ENCODE data around the gene GEN1. TPM values are rescaled to one million over a fixed set of nuclear protein-coding genes. Genes with fewer than 3 reads are reported as not detected.

Gene GEN1
- polyA plus RNA-seq, 1 experiment = 7.5 TPM

- POLR2A ChIA-PET = no interaction called here
- H3K9me3 ChIP-seq (ENCODE audit: control insufficient read depth, insufficient read depth, low read length) = no peaks in the 10 kb centered on the region; the same call in 1 of the 2 replicates
- DNase-seq (ENCODE audit: low read depth, low spot score) = no peak
- CTCF ChIA-PET = interaction anchor here (1.5 kb wide), 1 partner anchor 107 kb away, joined by 4 read pairs; no protein-coding TSS in a partner anchor
- H3K27ac ChIP-seq (ENCODE audit: low read depth, low read length) = no peak overlapping the region
- peaks cover 18% of the 10 kb centered on the region for H3K27me3 ChIP-seq (ENCODE audit: control insufficient read depth, insufficient read depth, low read length)
- no peak overlapping the region for H3K4me3 ChIP-seq (ENCODE audit: low read depth, low read length)
- no peak for TF ChIP-seq CTCF (IDR thresholded peaks at IDR 0.05; ENCODE audit: low read depth, low read length)
Measured at GRCh38 chr2:17827316-17827715, 73.4 kb downstream of the GEN1 start.

- Histone ChIP-seq H3K9me3 (ENCODE audit: control insufficient read depth, insufficient read depth, low read length) (no peaks in the 10 kb centered on the region; the same call in 1 of the 2 replicates), H3K27me3 (ENCODE audit: control insufficient read depth, insufficient read depth, low read length) (peaks cover 18% of the 10 kb centered on the region), H3K4me3 (ENCODE audit: low read depth, low read length) (no peak overlapping the region), H3K27ac (ENCODE audit: low read depth, low read length) (no peak overlapping the region)
- no peak for TF ChIP-seq CTCF (IDR thresholded peaks at IDR 0.05; ENCODE audit: low read depth, low read length)
- CTCF ChIA-PET = interaction anchor here (1.5 kb wide), 1 partner anchor 108 kb away, joined by 4 read pairs; no protein-coding TSS in a partner anchor
- DNase-seq (ENCODE audit: low read depth, low spot score) = no peak
- POLR2A ChIA-PET = no interaction called here
Measured at GRCh38 chr2:17827785-17828184, 73.8 kb downstream of the GEN1 start.

GRCh38 chr2:17830053-17831034, 76.4 kb downstream of the GEN1 start:
- peak; percentile 83 for TF ChIP-seq CTCF (IDR thresholded peaks at IDR 0.05; ENCODE audit: low read depth, low read length)
- ChIA-PET CTCF (interaction anchor here (0.6 to 3.0 kb wide), 14 partner anchors 9 to 350 kb away, joined by 3 to 21 read pairs (median 3); no protein-coding TSS in a partner anchor), POLR2A (no interaction called here)
- DNase-seq (ENCODE audit: low read depth, low spot score) = peak; percentile 20
- peak overlapping the region; percentile 27; the same call in 1 of the 2 replicates for H3K4me3 ChIP-seq (ENCODE audit: low read depth, low read length)
- H3K27me3 ChIP-seq (ENCODE audit: control insufficient read depth, insufficient read depth, low read length) = peaks cover 18% of the 10 kb centered on the region
- no peaks in the 10 kb centered on the region; the same call in 1 of the 2 replicates for H3K9me3 ChIP-seq (ENCODE audit: control insufficient read depth, insufficient read depth, low read length)
- no peak overlapping the region for H3K27ac ChIP-seq (ENCODE audit: low read depth, low read length)

GRCh38 chr2:17835516-17835915, 81.6 kb downstream of the GEN1 start:
- ChIA-PET POLR2A (no interaction called here), CTCF (interaction anchor here (1.0 kb wide), 1 partner anchor 315 kb away, joined by 6 read pairs; no protein-coding TSS in a partner anchor)
- DNase-seq (ENCODE audit: low read depth, low spot score) = no peak
- Histone ChIP-seq H3K27me3 (ENCODE audit: control insufficient read depth, insufficient read depth, low read length) (peaks cover 16% of the 10 kb centered on the region), H3K27ac (ENCODE audit: low read depth, low read length) (no peak overlapping the region), H3K4me3 (ENCODE audit: low read depth, low read length) (no peak overlapping the region), H3K9me3 (ENCODE audit: control insufficient read depth, insufficient read depth, low read length) (no peaks in the 10 kb centered on the region; the same call in 1 of the 2 replicates)
- no peak for TF ChIP-seq CTCF (IDR thresholded peaks at IDR 0.05; ENCODE audit: low read depth, low read length)

Other genes with a start within 250 kb of the GEN1 start
- gene RAD51AP2, start 235.7 kb upstream of the GEN1 start, polyA plus RNA-seq (2011; rRNA removed) = not detected in 2 replicates
- gene VSNL1, start 213.4 kb upstream of the GEN1 start, polyA plus RNA-seq (2011; rRNA removed) = 0.77 and 0.86 TPM in 2 replicates
- 10.2 and 18.3 TPM in 2 replicates for gene SMC6, start 328 bp upstream of the GEN1 start, polyA plus RNA-seq (2011; rRNA removed)
- not detected in 2 replicates for gene MSGN1, start 62.3 kb downstream of the GEN1 start, polyA plus RNA-seq (2011; rRNA removed)
- 0.32 and 0.46 TPM in 2 replicates for gene KCNS3, start 124.5 kb downstream of the GEN1 start, polyA plus RNA-seq (2011; rRNA removed)